Measurements from ENCODE around the gene TMSB15C.
A peak's percentile ranks its signal among the peaks of the same experiment; 100 is the strongest.
"Not testable (repeated sequence)": the region's sequence is repeated elsewhere in the genome, so short reads cannot be mapped to it uniquely, and the experiment has no call there.

Gene TMSB15C
- long read RNA-seq, donor 1, transcript TMSB15B-207 (3 exons, 947 nt), result major isoform, 9 of 10 reads
- long read RNA-seq, donor 1, partial matches to known transcripts, result 0 of 10 reads
- long read RNA-seq, donor 1, other reads (novel, unspliced or antisense), result 0 of 10 reads
- long read RNA-seq, donor 2, transcript TMSB15B-207 (3 exons, 947 nt), result major isoform, 9 of 9 reads
- long read RNA-seq, donor 2, partial matches to known transcripts, result 0 of 9 reads
- long read RNA-seq, donor 2, other reads (novel, unspliced or antisense), result 0 of 9 reads
- long read RNA-seq, donor 3, partial matches to known transcripts, result 0 of 3 reads
- long read RNA-seq, donor 3, other reads (novel, unspliced or antisense), result 0 of 3 reads
- long read RNA-seq, donor 4, transcript TMSB15B-207 (3 exons, 947 nt), result major isoform, 6 of 14 reads
- long read RNA-seq, donor 4, partial matches to known transcripts, result 6 of 14 reads
- long read RNA-seq, donor 4, other reads (novel, unspliced or antisense), result 0 of 14 reads
- long read RNA-seq, donor 5, transcript TMSB15B-207 (3 exons, 947 nt), result major isoform, 6 of 9 reads
- long read RNA-seq, donor 5, partial matches to known transcripts, result 0 of 9 reads
- long read RNA-seq, donor 5, other reads (novel, unspliced or antisense), result 0 of 9 reads
- long read RNA-seq, donor 6, transcript TMSB15B-207 (3 exons, 947 nt), result major isoform, 7 of 7 reads
- long read RNA-seq, donor 6, partial matches to known transcripts, result 0 of 7 reads
- long read RNA-seq, donor 6, other reads (novel, unspliced or antisense), result 0 of 7 reads
- long read RNA-seq, donor 7, transcript TMSB15B-207 (3 exons, 947 nt), result major isoform, 9 of 9 reads
- long read RNA-seq, donor 7, partial matches to known transcripts, result 0 of 9 reads
- long read RNA-seq, donor 7, other reads (novel, unspliced or antisense), result 0 of 9 reads
- long read RNA-seq, donor 8, transcript TMSB15B-207 (3 exons, 947 nt), result major isoform, 10 of 10 reads
- long read RNA-seq, donor 8, partial matches to known transcripts, result 0 of 10 reads
- long read RNA-seq, donor 8, other reads (novel, unspliced or antisense), result 0 of 10 reads

DNA sequence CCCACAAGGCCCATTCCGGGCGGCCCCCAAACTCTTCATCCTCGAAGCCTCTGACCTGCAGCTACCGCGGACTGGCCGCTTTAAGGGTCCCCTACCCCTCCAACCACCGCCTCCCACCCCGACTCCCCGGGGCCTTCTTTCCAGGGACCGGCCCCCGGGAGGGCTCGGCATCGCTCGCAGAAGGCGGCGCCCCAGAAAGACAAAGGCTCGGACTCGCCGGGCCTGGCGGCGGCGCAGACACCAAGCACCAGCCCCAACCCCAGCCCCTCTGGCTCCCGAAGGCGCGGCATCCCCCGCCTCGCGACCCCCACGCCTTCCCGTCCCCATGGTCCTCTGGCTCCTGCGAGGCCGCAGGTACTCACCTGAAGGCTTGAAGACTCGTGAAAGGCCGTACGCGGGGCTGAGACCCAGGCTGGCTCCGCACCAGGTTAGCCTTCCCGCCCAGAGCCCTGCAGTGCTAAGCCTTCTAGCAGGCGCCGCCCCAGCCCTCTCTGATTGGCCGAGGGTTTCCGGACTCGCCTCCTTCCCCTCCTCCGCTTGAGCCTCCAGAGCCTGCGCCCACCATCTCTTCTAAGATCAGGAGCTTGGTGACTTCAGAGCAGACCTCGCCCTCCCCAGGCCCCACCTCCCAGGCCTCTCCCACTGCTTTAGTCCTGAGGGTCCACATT is at the start of gene TMSB15C:
TSS of gene TMSB15C (minus strand) at position 459 of the 668 bp plus-strand sequence.
- DNase-seq, result not testable (repeated sequence)

DNA sequence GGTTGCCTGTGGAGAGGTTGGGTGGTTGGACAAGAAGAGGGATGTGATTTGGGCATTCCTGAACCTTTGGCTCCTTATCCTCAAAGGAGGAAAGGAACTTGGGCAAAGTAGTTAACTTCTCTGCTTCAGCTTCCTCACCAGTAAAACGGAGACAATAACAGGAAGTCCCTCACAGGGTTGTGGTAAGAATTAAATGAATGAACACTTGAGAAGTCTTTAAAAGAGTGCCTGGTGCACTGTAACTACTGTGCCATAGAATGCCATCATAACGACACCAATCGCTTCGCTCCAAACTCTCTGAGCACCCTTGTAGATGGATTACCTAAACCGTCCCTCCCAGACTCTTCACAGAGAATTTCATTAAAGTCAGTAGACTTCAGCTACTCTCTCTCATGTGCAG is 46.8 kb upstream of the TMSB15C start:
- no peak for DNase-seq

DNA sequence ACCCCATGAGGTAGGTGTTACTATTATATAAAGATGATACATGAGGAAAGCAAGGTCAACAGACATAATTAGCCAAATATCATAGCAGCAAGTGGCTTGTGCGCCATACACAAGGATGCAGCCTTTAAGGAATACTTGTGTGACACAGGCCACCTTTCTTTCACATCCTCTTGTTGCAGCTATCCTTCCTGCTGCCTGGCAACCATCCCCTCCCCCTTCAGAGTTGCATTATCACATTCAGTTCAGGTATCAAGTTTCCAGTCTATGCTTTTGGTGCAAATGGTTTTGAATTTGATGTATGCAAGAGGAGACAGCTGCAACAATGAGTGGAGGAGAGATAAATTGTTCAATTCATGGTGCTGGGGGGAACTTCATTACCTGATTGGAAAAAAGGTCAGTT is 42.7 kb upstream of the TMSB15C start:
- DNase-seq, result no peak

DNA sequence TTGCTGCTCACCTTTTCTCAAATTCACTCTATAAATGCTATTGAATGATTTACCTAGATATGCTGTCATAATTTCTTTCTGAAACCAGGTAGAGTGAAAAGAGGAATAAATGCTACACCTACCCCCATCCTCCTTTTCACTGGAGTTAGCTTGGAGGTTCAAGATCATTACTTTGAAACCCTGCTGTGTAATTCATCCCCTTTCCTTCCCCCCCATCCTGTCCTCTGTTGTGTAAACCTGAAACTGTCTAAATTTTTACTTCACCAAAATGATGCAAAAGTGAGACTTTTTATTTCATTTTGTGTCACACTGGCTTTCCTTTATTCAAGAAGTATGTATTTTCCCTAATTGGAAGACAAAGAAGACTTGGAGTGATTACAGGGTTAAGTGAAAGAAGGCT is 41.7 kb upstream of the TMSB15C start:
- no peak for DNase-seq

DNA sequence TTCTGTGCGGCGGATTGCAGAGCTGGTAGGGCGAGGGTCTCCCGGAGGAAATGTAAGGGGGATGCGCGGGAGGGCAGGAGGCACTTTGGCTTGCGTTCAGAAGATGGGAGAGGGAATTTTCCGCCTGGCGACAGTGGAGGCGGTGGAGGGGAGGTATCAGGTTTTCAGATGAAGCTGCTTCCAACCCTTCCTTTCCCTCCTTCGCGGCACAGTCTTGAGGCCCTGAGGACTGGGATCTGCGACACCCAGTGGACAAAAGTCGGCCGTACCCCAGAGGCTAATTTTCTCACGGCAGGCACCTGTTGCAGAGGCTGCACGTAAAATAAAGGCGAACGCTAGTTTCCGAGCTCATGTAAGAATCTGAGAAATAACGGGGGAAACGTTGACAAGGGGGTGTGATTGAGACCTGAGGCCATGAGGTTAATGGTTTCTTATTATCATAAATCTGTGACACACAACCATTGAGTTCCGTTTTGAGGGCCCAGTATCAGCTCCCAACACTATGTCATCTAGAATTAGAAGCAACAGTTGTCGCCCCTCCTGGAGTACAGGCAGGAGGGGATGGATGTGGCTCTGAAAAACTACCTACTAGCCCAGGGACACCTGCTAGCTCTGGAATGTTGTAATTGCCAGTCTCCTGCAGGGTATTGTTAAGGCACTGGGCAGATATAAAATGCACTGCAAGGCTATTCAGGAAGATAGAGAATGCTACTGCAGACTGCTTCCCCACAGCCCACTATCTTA is 37.4 kb upstream of the TMSB15C start:
- DNase-seq, result peak; percentile 57

DNA sequence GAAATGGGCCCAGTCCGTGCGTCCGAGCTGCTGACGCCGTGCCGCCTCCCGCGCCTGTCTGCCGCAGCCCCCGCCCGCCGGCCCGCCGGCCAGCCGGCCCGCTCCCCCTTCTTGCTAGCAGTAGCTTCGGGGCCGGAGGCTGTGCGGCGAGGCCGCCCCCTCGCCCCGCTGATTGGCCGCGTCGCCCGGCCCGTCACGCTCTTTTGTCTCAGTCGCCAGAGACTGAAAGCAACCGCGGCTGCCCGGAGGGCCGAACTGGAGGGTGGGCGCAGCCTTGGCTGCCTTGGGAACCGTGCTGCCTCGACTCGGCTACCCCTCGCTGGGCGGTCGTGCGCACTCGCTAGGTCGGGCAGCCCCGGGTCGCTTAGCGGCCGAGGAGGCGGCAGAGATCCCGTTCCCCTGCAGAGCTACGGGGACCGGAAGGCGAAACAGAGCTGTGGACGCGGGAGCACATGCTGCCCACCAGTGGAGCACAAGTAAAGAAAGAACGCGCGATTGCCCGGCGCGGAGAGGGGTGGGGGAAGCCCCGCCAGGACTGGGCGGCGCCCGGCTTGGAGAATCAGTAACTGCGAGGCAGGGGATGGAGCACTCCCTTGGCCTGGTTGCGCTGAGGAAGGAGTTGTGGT is 36.4 kb upstream of the TMSB15C start, which contains the start of gene ZCCHC18:
TSS of gene ZCCHC18 (plus strand) at position 198 of the 626 bp plus-strand sequence. CDS start 1,589 bp downstream, outside the sequence.
- peak; percentile 85 for DNase-seq

DNA sequence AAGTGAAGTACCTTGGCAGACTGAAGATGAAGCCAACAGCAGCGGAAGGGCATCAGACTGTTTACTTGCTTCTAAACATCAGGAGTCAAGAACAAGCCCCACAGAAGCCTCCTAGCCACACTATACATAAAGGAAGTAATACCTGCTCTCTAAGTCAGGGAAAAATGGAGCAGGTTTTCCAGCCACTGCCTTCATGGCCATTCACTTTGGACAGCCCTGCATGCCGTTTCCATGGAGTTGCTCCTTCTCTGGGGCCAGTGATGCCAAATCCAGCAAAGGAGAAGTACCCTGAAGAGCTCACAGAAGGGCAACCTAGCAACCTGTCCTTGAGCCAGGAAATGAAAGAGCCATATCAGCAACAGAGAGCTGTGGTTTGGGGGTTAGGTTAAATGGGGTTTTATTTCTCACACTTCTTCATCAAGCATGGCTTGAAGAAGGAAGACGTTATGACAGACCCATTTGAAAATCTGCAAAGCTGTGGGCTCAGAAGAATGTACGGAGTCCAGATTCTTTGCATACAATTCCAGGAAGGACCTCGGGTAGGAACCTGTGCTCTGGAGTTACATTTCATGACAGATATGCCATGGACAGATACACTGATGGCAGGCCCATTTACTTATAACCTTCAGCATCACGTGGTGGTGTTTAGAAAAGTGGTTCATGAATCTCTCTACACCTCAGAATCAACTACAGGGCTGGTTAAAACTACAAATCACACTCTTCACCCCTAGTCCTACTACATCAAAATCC is 34.6 kb upstream of the TMSB15C start:
- DNase-seq, result not testable (repeated sequence)

DNA sequence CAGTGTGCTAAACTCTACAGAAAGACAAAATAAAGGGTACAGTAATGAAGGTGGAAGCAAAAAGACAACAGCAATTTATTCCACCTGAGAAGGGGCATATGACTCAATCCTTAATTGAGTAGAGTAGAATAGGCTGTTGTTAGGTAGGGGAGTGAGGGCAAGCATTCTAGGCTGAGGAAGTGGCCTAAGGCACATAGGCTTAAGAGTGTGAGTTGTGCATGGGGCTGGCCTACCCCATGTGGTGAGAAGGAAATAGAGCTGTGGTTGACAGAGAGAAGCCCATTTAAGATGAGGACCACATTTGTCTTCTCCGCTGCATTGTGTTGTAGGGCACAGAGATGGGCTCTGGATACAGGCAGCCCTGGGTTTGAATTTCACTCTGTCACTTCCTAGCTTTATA is 32.9 kb upstream of the TMSB15C start:
- DNase-seq, result no peak

DNA sequence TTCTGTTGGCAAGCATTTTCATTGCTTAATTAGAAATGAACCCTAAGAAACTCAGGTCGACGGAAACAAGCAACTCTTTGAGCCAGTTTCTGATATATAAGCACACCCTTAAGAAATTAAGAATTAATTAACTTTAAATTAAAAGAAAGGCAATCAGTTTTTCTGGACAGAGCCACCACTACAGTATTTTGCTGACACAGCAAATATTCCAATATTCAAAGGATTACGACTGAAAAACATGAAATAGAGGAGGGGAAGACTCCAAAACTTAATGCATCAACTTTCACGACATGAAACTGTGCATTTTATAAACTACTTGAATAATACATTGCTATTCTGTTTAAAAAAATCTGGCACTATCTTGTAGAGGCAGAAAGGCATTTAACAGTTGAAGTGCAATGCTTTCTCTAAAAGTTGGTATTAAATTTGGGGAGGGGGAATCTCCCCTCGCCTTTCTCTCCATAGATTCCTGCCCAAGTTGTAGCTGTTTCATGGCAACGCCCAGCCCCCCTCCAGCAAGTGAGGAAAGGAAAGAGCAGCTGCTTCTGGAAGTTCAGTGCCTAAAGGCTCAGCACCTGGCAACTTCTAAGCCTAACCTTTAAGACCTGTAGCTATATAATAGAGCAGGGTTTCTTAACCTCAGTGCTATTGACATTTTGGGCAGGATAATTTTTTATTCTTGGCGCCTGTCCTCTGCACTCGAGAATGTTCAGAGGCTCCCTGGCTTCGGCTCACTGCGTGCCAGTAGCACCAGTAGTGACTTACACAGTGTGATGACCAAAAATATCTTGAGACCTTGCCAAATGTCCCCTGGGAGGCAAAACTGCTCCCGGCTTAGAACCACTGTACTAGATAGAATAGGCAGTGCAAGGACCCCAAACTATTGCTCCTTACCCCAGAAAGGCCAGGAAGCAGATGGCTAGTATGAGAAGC is 29.6 kb upstream of the TMSB15C start:
- DNase-seq, result no peak

DNA sequence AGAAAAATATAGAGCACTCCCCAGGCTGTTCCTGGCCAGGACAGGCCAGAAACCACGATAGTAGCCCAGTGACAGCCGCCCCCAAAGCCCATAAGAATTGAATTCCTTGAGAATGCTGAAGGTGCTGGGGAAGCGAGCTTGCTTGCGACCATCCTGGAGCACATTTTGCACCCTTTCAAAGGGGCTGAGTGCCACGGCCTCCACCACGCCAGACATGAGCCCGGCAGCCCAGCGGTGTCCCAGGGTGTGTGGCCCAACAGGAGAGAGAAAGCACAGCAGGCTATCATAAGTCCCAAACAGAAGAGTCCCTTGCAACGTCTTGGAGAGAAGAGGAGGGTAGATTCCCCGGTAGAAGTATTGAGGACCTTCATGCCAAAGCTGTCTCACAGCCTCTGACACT is 28.6 kb upstream of the TMSB15C start:
- DNase-seq, result no peak

DNA sequence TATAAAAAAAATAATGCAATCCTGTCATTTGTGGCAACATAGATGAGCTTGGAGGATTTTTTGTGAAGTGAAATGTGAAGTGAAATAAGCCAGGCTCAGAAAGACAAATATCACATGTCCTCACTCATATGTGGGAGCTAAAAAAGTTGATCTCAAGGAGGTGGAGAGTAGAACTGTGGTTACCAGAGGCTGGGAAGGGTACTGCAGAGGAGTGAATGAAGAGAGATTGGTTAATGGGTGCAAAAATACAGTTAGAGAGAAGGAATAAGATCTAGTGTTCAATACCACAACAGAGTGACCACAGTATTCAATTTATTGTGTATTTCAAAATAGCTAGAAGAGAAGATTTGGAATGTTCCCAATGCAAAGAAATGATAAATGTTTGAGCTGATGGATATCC is 22.9 kb upstream of the TMSB15C start:
- DNase-seq, result no peak

DNA sequence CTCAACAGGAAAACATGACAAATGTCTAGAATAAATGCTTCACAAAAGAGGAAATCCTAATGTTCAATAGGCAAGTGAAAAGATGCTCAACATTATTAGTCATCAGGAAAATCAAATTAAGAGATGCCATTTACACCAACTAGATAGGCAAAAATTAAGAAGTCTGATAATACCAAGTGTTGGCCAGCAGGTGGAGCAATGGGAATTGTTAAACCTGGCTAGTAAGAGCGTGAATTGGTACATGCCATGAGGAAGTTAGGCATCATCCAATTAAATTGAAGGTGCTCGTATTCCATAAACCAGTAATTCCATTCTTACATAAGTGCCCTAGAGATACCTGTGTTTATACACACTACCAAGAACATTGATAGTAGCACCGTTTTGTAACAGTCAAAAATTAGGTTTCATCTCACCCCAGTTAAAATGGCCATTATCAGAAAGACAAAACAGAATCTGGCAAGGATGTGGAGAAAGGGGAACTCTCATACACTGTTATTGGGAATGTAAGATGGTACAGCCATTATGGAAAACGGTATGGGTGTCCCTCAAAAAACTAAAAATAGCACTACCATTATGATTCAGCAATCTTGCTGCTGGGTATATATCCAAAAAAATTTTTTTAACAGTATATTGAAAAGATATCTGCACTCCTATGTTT is 22.2 kb upstream of the TMSB15C start:
- peak; percentile 5 for DNase-seq

DNA sequence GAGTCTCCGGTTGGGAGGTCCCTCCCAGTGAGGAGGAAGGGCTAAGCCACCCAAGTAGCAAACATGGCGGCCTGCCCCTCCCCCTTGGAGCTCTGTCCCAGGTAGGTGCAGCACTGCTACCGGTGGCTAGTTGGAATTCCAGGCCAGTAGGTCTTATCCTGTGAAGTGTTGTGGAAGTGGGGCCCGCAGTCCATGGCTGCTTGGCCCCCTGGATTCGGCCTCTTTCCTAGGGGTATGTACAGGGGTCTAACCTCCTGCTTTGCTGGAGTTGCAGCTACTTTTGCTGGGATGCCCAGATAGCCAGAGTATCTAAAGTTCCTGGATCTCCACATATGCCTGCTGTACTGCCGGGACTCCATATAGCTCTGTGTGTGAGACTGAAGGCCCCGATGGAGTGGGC is 9.9 kb upstream of the TMSB15C start:
- no peak for DNase-seq

DNA sequence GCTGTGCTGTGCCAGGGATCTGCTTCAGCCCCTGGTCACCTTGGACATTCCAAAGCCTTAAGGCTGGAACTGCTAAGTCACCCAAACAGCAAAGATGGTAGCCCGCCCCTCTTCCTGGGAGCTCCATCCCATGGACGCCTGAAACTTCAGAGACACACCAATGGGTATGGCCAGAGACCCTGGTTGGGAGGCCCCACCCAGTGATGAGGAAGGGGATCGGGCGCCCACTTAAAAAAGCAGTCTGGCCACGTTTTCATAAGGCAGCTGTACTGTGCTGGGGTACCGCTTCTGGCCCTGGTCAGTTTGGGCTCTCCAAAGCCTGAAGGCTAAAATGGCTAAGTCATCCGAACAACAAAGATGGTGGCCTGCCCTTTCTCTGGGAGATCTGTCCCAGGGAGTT is 9.4 kb upstream of the TMSB15C start:
- no peak for DNase-seq

DNA sequence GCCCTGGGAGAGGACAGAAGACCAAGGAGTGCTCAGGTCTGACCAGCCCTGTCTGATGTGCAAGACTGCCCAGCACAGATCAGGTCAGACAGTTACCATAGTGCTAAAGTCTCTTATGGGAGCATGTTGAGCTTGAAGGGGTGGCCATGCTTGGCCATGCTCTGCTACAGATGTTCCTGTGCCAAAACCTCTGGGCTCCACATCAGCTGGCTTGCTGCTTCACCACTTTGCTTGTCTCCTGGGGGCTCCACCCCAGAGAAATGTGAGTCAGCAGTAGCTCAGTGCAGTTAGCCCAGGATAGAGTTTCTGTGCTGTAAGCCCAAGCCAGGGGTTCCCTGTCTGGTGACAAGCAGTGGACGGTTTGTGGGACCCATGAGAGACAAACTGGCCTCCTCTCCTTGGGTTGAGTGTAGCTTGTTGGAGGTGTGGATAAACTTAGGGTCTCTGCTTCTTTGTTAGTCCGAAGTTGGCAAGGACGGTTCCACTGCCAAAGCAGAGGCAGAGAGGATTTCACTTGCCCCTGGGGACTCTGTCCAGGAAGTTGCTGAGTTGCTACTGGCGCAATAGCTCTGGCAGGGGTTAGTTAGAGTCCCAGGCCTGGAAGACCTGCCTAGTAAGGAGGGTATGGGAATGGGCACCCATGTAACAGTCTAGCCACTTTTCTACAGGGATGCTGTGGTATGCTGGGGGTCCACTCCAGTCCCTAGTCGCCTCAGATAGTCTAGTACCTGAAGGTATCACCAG is 8.7 kb upstream of the TMSB15C start:
- DNase-seq, result no peak

DNA sequence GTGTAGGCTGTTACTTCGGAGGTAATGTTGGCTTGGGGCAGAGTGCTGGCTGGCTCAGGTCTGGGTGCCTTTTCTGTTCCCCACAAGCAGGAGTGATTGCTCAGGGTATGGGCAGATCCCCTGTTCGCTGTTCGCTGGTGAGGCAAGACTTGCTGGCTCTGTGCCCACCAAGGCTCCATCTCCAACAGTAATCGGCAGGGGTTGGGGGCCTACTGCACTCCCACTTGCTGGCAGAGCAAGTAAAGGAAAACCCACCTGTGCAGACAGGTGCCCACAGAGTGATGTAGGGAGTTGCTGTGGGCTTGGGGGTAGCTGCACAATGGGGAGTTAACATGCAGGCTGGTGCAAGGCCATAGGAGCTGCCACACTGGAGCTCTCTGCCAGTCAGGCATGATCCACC is 8.0 kb upstream of the TMSB15C start:
- no peak for DNase-seq

DNA sequence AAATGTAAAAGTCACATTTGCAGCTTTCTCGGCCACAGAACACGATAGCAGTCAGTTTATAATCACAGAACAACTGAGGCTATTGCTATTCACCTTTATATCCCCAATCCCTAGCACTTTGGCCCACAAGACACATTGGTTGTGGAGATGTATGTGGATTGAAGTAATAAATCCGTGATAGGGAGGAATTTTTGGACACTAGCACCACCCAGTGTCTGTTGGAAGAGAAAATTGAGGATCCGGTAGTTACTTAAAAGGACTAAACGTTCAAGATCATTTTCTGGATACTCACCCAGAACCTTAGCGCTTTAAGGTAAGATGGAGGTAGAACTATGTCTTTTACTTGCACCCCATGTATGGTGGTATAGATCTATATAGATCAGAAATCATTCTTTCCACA is 1.8 kb upstream of the TMSB15C start:
- not testable (repeated sequence) for DNase-seq

DNA sequence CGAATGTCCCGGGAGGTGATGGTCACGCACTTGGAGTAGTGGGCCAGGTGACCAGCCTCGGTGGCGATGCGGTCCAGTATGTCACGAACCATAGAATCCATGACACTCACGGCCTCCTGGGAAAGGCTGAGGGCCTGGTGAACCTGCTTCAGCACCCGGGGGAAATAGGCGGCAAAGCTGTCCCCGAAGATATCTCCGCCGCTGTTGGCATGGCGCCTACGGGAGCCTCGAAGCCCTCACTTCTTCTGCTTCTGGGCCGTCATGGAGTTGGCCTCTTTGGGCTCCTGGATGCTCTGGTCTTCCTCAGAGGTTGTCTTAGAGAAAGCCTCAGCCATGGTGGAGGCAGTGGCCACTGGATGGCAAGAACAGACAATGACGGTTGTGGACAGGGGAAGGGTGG is 13.4 kb downstream of the TMSB15C start:
- not testable (repeated sequence) for DNase-seq
